Hepatocyte (in vitro differentiated cells): Measurements from ENCODE around the gene GMPR. TPM values are rescaled to one million over a fixed set of nuclear protein-coding genes. Genes with fewer than 3 reads are reported as not detected.

ENCODE experiments used
- DNase-seq: peaks from one replicate; pipeline ENCODE4 v3.0.0-alpha.2; 2016; ENCODE audit warnings: low spot score
- H2AFZ ChIP-seq: fragments of 200-600 bp; sonication (generic); 2 replicates; pipeline ENCODE4 v1.6.0; 2016; ENCODE audit warnings: antibody characterized with exemption, mild to moderate bottlenecking
- H3K27ac ChIP-seq: fragments of 200-600 bp; sonication (generic); 2 replicates; pipeline ENCODE4 v1.5.1; 2016; ENCODE audit warnings: mild to moderate bottlenecking
- H3K27me3 ChIP-seq: fragments of 200-600 bp; sonication (generic); 2 replicates; pipeline ENCODE4 v1.6.1; 2016
- H3K36me3 ChIP-seq: fragments of 200-600 bp; sonication (generic); replicated peaks from 2 replicates; pipeline ENCODE4 v1.5.1; 2016; ENCODE audit warnings: low read depth; ENCODE audit not compliant: insufficient read depth
- H3K4me1 ChIP-seq: fragments of 200-600 bp; sonication (generic); 2 replicates; pipeline ENCODE4 v1.5.1; 2016; ENCODE audit warnings: mild to moderate bottlenecking, moderate library complexity; ENCODE audit not compliant: insufficient read depth
- H3K4me2 ChIP-seq: fragments of 200-600 bp; sonication (generic); 2 replicates; pipeline ENCODE4 v1.6.0; 2016
- H3K4me3 ChIP-seq: fragments of 200-600 bp; sonication (generic); 2 replicates; pipeline ENCODE4 v1.5.1; 2016; ENCODE audit warnings: mild to moderate bottlenecking
- H3K79me2 ChIP-seq: fragments of 200-600 bp; sonication (generic); 2 replicates; pipeline ENCODE4 v1.6.0; 2017; ENCODE audit warnings: mild to moderate bottlenecking
- H3K9me2 ChIP-seq: fragments of 200-600 bp; sonication (generic); replicated peaks from 2 replicates; pipeline ENCODE4 v1.6.0; 2017; ENCODE audit warnings: mild to moderate bottlenecking; ENCODE audit not compliant: insufficient read depth
- H3K9me3 ChIP-seq: fragments of 200-600 bp; sonication (generic); 2 replicates; pipeline ENCODE4 v1.5.1; 2016; ENCODE audit warnings: low read depth, mild to moderate bottlenecking
- H4K20me1 ChIP-seq: fragments of 200-600 bp; sonication (generic); 2 replicates; pipeline ENCODE4 v1.6.0; 2016; ENCODE audit warnings: mild to moderate bottlenecking; ENCODE audit not compliant: insufficient read depth, poor library complexity, severe bottlenecking
- CTCF ChIP-seq: fragments of 200-600 bp; sonication (generic); IDR thresholded peaks from 2 replicates; pipeline ENCODE4 v1.5.1; 2016; ENCODE audit warnings: antibody characterized with exemption, mild to moderate bottlenecking; ENCODE audit not compliant: poor library complexity
- EZH2 ChIP-seq: fragments of 200-600 bp; sonication (generic); IDR thresholded peaks from 2 replicates; pipeline ENCODE4 v1.6.1; 2016; ENCODE audit warnings: antibody characterized with exemption, mild to moderate bottlenecking, borderline replicate concordance
- EZH2phosphoT487 ChIP-seq: fragments of 200-600 bp; sonication (generic); IDR thresholded peaks from one replicate; pipeline ENCODE4 v1.6.1; 2018; ENCODE audit warnings: antibody characterized with exemption, mild to moderate bottlenecking, low read depth, moderate library complexity; ENCODE audit not compliant: unreplicated experiment, severe bottlenecking
- WGBS: methylation state at CpG from one replicate; pipeline ENCODE4 v1.1.6; 2016; ENCODE audit warnings: low lambda C conversion rate; ENCODE audit errors: missing lambda C conversion rate; 5-methylcytosine and 5-hydroxymethylcytosine counted together
- polyA plus RNA-seq: library from polyadenylated mRNA; unstranded; fragments of >200 nt; fragmentation: Nextera tagmentation; extraction: Ambion mirVana; gene quantifications from 2 replicates; pipeline ENCODE4 v1.2.1, GENCODE V29; 2016
- total RNA-seq: library from RNA; depleted of rRNA; stranded (reverse); fragments of >200 nt; gene quantifications from 2 replicates; pipeline ENCODE4 v1.2.3, GENCODE V29; 2014

GMPR gene
- total and polyA plus RNA-seq, 2 experiments from 2014 or later, result 6.1 to 16.5 TPM

- TF ChIP-seq EZH2phosphoT487 (no peak), EZH2 (no peak), CTCF (no peak)
- 73% methylated on average over 4 of the region's 4 CpGs for WGBS
- H4K20me1 ChIP-seq, result no peaks in the 10 kb centered on the region
- no peaks in the 10 kb centered on the region for H3K9me2 ChIP-seq
- H3K4me1 ChIP-seq, result peaks cover 27% of the 10 kb centered on the region
- no peak overlapping the region for H3K4me2 ChIP-seq
- no peak overlapping the region for H3K4me3 ChIP-seq
- H2AFZ ChIP-seq, result no peak overlapping the region
- no peaks in the 10 kb centered on the region for H3K36me3 ChIP-seq
- H3K27me3 ChIP-seq, result no peaks in the 10 kb centered on the region
- no peaks in the 10 kb centered on the region for H3K79me2 ChIP-seq
- DNase-seq, result no peak
- H3K9me3 ChIP-seq, result no peaks in the 10 kb centered on the region
- no peak overlapping the region for H3K27ac ChIP-seq
Observed at GRCh38 chr6:16274483-16274882, 36.1 kb downstream of the GMPR start.

DNA sequence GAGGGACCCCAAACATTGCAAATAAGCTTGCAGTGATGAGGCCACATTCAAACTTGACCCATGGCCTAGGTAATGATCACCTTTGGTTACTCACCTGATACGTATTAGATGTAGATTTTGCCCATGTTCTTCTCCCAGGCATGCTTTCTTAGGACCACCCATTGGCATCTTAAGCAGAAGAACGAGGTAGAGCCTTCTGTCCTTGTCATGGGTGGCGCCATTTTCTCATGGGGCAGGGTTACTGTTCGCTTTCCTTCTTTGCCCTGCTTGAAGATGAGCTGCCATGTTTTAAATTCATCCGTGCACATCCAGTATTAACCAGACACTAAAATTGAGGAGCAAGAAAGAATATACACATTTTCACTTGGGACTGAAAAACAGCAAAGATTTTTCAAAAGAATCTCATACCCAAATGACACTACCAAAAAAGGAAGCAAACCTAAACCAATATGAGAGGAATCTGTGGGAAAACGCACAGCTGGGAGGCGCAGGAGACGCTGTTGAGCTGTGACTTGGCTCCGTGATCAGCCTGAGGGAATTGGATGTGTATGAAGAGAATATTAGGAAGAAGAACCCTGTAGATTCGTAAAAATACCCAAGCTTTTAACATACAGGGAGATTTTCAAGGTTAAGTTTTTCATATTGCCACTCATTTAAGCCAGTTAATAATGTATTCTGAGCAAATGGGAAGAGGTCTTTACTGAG lies 36.6 kb downstream of the GMPR start:
- TF ChIP-seq EZH2phosphoT487 (no peak), EZH2 (no peak), CTCF (no peak)
- H3K36me3 ChIP-seq, result no peaks in the 10 kb centered on the region
- no peaks in the 10 kb centered on the region for H3K79me2 ChIP-seq
- 94% methylated on average over 10 of the region's 10 CpGs for WGBS
- H3K27me3 ChIP-seq, result no peaks in the 10 kb centered on the region
- H4K20me1 ChIP-seq, result no peaks in the 10 kb centered on the region
- DNase-seq, result no peak
- no peak overlapping the region for H2AFZ ChIP-seq
- peaks cover 27% of the 10 kb centered on the region for H3K4me1 ChIP-seq
- H3K27ac ChIP-seq, result no peak overlapping the region
- no peak overlapping the region for H3K4me3 ChIP-seq
- H3K4me2 ChIP-seq, result no peak overlapping the region
- no peaks in the 10 kb centered on the region for H3K9me2 ChIP-seq
- no peaks in the 10 kb centered on the region for H3K9me3 ChIP-seq

- Histone ChIP-seq H3K27me3 (no peaks in the 10 kb centered on the region), H3K4me3 (no peak overlapping the region), H3K4me2 (peak overlapping the region; percentile 66), H4K20me1 (no peaks in the 10 kb centered on the region), H3K79me2 (no peaks in the 10 kb centered on the region), H3K27ac (peak overlapping the region; percentile 92), H2AFZ (peak overlapping the region; percentile 10), H3K4me1 (peaks cover 27% of the 10 kb centered on the region), H3K36me3 (no peaks in the 10 kb centered on the region), H3K9me3 (no peaks in the 10 kb centered on the region), H3K9me2 (no peaks in the 10 kb centered on the region)
- DNase-seq, result peak; percentile 94
- 23% methylated on average over 18 of the region's 18 CpGs for WGBS
- TF ChIP-seq EZH2phosphoT487 (no peak), CTCF (peak; percentile 63), EZH2 (no peak)
Observed at GRCh38 chr6:16277101-16277981, 39.0 kb downstream of the GMPR start.
